ENCODE data around the gene MBNL1.

Gene MBNL1

DNA sequence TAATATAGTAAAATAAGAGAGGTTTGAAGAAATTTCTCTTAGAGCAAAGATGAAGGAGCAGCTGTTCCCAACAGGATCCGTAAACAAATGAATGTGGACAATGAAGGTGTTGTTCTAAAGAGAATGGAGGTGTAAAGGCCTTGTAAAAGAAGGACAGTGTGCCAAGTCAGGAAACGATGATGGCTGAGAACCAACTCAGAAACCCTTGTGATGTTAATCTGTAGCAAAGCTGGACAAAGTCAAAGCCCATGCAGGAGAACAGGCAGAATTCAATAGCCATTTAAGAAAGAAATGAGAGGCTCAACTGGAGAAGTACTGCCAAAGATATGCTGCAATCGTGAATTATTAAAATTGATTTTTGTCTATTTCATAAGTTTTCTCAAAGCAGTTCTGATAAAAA lies 192.2 kb downstream of the MBNL1 start:
- TF ChIP-seq, protein P1, sequence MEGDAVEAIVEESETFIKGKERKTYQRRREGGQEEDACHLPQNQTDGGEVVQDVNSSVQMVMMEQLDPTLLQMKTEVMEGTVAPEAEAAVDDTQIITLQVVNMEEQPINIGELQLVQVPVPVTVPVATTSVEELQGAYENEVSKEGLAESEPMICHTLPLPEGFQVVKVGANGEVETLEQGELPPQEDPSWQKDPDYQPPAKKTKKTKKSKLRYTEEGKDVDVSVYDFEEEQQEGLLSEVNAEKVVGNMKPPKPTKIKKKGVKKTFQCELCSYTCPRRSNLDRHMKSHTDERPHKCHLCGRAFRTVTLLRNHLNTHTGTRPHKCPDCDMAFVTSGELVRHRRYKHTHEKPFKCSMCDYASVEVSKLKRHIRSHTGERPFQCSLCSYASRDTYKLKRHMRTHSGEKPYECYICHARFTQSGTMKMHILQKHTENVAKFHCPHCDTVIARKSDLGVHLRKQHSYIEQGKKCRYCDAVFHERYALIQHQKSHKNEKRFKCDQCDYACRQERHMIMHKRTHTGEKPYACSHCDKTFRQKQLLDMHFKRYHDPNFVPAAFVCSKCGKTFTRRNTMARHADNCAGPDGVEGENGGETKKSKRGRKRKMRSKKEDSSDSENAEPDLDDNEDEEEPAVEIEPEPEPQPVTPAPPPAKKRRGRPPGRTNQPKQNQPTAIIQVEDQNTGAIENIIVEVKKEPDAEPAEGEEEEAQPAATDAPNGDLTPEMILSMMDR (IDR thresholded peaks at IDR 0.05; ENCODE audit: control extremely low read depth, extremely low read depth, low read depth, missing control alignments), result no peak
- POLR2A ChIA-PET, result no interaction called here
- DNase-seq (ENCODE audit: extremely low spot score), result no peak
- CTCF ChIA-PET, result interaction anchor here (1.1 to 3.7 kb wide), 6 partner anchors 10 to 17 kb away, joined by 3 to 16 read pairs (median 6); no protein-coding TSS in a partner anchor

DNA sequence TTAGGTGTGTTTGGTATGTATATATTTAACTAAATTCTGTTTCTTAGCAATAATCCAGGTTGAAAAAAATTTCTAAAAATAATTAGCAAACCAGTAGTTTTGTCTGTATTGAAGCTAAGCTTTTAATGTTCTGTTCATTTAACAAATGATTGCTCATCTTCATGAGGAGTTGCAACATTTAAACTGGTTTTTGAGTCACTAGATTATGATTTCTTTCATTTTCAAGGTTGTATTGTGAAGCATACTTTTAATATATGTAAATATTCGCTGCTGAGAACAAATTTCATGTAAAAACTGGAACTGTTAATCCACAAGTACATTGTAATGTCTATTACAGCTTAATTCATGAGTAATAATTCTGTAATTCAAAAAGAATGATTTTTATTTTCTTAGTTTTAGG lies 192.7 kb downstream of the MBNL1 start:
- TF ChIP-seq, protein P1 (IDR thresholded peaks at IDR 0.05; ENCODE audit: control extremely low read depth, extremely low read depth, low read depth, missing control alignments), result no peak
- ChIA-PET POLR2A (no interaction called here), CTCF (interaction anchor here (1.1 to 1.8 kb wide), 4 partner anchors 10 to 17 kb away, joined by 3 to 8 read pairs (median 4); no protein-coding TSS in a partner anchor)
- no peak for DNase-seq (ENCODE audit: extremely low spot score)

DNA sequence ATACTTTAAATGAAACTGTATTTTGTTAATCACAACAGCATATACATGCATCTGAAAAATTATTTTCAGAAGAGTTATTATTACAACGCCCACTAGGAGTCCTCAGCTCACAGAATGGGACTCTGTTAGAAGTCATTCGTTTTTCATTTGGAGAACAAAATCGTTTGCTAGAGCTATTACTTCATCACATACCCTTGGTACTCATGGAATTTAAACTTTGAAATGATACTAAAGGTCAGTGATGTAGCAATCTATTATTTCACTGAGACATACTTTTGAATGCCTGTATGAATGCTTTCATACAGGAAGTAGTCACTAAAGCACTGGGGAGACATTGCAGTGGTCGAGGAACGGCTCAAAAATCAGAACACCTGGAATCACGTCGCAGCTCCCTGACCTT lies 198.1 kb downstream of the MBNL1 start:
- TF ChIP-seq, protein P1 (IDR thresholded peaks at IDR 0.05; ENCODE audit: control extremely low read depth, extremely low read depth, low read depth, missing control alignments), result peak; percentile 40
- POLR2A ChIA-PET, result interaction anchor here (0.6 kb wide), 1 partner anchor 24 kb away, joined by 5 read pairs; no protein-coding TSS in a partner anchor
- DNase-seq (ENCODE audit: extremely low spot score), result no peak
- CTCF ChIA-PET, result interaction anchor here (0.7 to 2.5 kb wide), 12 partner anchors 8 to 296 kb away, joined by 3 to 8 read pairs (median 4); no protein-coding TSS in a partner anchor

DNA sequence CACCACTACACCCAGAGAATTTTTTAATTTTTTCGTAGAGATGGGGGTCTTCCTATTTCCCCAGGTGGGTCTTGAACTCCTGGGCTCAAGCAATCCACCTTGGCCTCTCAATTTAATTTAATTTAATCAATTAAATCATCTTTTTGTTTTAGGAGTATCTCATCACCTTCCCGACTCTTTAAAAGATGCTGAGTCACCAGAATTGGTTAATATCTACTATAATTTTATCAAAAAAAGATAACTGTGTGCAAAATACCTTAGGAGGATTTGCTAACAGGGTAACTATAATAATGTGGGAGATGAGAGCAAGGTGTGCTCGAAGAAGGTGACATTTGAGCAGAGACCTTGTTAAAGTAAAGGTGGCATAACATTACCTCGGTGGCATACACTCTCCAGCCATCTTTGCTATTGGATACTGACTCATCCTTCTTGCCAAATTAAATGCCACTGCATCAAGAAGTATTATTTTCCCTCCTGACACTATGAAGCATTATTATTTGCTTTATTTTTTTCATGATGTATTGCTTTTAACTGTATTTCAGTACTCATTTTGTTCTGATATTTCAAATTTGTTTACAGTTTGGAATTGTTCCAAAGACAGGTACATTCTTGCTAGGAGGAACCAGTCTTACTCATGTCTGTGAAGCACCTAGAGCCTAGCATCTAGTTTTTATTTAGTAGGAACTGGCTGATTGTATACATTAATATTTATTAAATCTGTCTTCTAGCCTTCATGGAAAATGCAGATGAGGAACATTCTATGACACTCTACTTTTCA lies 200.7 kb downstream of the MBNL1 start:
- CTCF ChIA-PET, result no interaction called here
- no peak for DNase-seq (ENCODE audit: extremely low spot score)
- TF ChIP-seq, protein P1 (IDR thresholded peaks at IDR 0.05; ENCODE audit: control extremely low read depth, extremely low read depth, low read depth, missing control alignments), result no peak
- POLR2A ChIA-PET, result no interaction called here

DNA sequence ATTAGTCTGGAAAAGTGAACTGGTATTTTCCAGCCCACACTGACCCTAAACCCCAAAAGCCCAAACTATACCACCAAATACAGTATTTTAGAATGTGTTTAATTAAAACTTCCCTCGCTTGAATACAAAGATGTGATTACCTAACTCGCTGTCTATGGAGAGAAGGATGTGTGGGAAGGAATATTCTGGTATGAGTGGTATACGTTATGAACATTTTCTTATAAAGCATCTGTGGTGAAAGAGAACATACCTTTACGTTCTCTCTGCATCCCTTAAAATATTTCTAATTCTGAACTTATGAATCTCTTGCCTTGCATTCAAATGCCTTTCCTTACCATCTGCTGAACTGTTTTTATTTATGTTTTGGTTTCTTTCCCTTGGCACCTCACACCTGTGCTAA lies 201.4 kb downstream of the MBNL1 start:
- ChIA-PET POLR2A (no interaction called here), CTCF (no interaction called here)
- no peak for DNase-seq (ENCODE audit: extremely low spot score)
- TF ChIP-seq, protein P1 (IDR thresholded peaks at IDR 0.05; ENCODE audit: control extremely low read depth, extremely low read depth, low read depth, missing control alignments), result no peak

DNA sequence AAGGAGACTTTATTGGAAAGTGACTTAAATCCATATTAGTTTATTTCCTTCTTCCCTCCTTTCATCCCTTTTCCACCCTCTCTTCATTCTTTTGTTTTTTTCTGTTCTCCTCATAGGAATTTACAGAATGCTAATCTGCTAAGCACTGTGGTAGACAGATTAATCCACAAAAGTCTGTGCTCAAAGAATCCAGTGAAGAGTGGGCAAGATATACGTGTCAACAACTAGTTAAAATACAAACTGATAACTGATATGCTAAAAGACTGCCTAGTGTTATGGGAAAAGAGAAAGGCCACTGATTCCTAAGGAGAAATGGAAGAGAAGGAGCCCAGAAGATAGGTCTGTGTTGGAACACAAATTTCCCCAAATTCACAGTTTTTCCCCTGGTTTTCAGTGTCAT lies 202.2 kb downstream of the MBNL1 start:
- no peak for DNase-seq (ENCODE audit: extremely low spot score)
- POLR2A ChIA-PET, result no interaction called here
- CTCF ChIA-PET, result no interaction called here
- TF ChIP-seq, protein P1 (IDR thresholded peaks at IDR 0.05; ENCODE audit: control extremely low read depth, extremely low read depth, low read depth, missing control alignments), result no peak
